Muscle of back (tissue), 11 donors: ENCODE measurements around the gene MROH7. TPM values are rescaled to one million over a fixed set of nuclear protein-coding genes. Genes with fewer than 3 reads are reported as not detected.

Experiments used
- DNase-seq, 3 donors: peaks; one replicate each; pipeline versions ENCODE4 v3.0.0 to v3.0.0-alpha.2; 2013
- polyA plus RNA-seq, 10 donors: library from polyadenylated mRNA; unstranded; fragments of 120-200 nt; gene quantifications; one replicate each; pipeline ENCODE4 v1.2.1, GENCODE V29; 2013; ENCODE audit not compliant: insufficient read length in 10 of 10

Gene MROH7
- polyA plus RNA-seq, 10 donors, result 1.3 to 8.5 (median 3.2) TPM

DNA sequence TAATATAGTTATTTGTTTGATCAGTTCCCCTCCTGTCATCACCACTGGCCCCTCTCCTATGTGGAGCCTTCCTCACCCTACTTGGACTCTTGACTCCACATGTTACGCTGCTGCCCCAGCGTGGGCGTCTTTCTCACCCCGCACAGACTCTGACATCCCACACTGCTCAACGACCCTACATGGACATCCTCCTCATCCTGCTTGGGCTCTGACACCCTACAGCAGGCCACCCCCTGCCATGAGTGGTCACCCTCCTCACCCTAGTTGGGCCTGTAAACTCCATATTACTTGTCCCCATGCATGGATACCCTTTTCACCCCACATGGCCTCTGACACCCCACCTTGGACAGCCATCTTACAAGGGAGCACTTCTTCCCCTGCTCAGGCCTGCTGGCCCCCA, 95.1 kb downstream of the MROH7 start:
- DNase-seq, result no peak

DNA sequence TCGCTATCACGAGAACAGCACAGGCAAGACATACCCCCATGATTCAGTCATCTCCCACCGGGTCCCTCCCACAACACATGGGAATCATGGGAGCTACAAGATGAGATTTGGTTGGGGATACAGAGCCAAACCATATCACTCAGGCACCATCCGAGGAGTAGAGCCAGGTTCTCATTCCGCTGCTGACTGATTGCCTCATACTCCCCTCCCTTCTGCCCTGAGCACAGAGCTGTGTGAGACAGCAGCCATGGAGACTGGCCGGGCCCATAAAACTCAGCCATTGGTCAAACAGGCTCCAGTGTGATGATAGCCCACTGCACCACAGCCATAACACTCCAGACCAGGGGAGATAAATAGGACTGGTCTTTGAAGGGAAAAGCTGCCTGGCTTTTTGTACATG, 96.7 kb downstream of the MROH7 start:
- DNase-seq, result no peak

DNA sequence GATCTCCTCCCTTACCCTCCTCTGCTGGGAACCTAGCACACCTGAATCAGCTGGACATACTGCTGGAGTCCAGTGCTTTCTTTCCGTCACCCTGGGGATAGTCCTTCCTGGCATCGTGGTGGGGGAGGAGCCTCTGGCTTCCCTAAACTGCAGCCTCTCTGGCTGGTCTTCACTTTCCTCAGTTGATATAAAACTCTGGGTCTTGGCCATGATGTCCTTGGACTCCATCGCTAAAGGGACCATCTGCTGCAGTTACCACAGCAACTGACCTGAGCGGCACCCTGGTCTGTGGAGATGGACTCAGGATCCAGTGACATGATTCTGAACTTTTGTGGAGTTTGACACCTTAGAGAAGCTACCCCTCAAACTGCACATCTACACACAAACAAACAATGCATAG, 99.9 kb downstream of the MROH7 start:
- DNase-seq, result no peak

DNA sequence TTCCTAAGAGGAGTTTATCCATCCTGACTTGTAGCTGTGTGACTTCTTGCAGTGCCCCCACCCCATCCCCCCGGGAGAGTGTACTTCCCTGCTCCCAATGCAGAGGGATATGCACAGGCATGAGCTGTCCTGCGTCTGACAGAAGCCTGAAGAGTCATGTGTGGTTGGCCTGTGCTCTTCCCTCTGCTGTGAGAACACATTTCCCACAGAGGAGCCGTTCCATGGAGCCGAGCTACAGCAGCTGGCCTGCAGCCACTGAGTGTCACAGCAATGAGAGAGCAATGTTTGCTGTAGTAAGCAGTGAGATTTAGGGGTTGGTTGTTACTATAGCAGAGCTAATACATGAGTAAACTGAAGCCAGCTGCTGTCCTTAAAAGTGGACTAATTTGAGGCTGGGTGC, 100.7 kb downstream of the MROH7 start:
- peak; percentile 0 to 44 (median 17) for DNase-seq

DNA sequence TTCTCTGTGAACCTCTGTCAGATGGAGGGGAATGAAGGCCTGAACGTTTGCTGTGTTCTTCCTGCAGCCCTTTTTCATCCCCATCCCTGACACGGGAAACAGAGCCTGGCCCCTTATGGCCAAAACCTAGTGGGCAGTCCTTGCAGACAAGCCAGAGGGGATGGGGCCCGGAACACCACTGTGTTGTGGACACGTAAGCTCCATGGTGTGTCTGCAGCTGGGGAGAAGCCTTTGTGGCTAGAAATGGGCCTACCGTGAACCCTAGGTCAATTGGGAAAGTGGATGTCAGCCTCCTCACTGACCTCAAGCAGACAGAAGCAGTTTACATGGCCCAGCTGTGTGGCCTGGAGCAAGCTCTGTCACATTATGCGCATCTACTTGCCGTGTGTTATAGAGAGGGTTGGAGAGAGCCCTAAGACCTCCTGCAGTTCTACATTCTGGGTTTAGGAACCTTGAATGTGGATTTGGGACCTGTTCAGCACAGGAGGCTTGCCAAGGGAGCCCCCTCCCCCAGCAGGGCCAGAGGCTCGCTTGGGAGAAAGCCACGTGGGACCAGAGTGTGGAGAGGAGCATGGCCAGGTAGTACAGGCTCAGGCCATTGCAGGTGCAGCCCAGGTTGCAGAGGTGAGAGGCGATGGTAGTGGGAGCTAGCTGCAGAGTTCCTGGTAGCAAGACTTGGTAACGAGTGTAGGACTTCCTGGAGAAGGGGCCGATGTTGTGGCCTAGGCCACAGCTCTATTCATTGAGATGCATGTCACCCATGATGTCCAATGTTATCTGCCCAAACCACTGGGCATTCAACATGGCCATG, 102.0 kb downstream of the MROH7 start:
- no peak for DNase-seq

- DNase-seq, result no peak
Measured at GRCh38 chr1:54744696-54745095, 103.1 kb downstream of the MROH7 start.

GRCh38 chr1:54745274-54745673, 103.7 kb downstream of the MROH7 start:
- no peak for DNase-seq

- DNase-seq, result no peak
Measured at GRCh38 chr1:54745864-54746263, 104.3 kb downstream of the MROH7 start.

DNA sequence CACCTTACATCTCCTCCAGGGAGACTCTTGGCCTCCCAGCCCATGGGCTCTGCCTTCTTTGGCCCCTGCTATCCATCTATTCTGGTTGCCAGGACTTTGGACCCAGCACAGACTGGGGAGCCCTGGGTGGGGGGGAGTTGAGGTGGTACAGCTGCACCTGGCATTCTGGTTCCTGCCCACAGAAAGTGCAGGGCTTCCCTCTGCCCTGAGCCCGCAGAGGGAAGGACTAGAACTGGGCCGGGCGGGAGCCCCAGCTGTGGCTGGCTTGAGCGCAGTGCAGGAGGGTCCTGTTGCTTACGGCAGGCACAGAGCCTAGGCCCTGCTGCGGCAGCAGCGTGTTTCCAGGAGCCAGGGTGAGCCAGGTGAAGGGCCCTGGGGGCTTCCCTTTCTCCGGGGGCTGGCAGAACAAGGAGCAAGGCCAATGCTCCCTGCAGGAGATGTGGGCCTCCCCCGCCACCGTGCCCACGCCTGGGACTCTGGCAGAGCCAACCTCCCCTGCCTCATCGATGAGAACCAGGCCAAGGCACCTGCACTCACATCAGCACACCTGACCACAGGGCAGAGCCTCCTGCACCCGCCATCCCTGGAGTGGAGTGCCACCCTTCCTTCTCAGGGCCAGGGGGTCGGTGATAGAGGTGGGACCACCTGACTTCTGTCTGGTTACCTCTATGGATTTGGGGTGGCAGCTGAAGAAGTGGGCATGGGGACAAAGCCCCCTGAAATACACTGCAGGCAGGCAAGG, 106.7 kb downstream of the MROH7 start:
- DNase-seq, result no peak

GRCh38 chr1:54750596-54750995, 109.0 kb downstream of the MROH7 start:
- DNase-seq, result no peak

DNA sequence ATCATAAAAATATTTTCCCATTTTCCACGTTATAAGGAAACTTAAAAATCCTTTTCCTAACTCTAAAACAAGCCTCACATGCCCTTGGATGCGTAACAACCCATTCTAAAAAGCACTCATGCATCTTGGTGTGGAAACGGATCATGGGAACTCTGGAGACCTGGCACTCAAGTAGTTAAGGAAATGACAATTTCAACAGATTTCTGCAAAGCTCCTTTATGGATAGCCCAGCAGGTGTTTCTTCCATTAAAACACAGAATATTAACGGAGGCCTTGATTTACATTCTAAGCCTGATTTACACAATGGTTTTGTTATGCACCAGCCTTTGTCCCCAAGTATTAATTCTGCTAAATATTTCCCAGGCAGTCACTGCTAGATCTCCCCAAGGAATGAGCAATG, 109.8 kb downstream of the MROH7 start:
- no peak for DNase-seq

DNA sequence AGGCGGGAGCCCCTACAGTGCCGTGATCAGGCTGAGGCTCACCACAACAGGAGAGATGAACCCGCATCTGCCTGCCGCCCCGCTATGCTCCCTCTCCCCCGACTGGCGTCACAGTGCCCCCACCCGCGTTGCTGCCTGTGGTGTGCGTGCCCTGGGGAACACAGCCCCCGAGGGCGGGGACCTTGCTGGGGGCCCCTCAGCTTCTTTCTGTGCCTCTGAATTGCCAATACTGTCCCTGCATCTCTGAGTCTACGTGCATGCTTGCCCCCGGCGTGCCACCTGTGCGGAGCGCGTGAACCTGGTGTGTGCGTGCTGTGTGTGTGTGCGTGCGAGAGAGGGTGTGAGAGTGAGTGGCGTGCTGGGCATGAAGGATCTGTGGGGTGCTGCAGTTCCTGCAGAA, 112.5 kb downstream of the MROH7 start:
- no peak for DNase-seq

DNA sequence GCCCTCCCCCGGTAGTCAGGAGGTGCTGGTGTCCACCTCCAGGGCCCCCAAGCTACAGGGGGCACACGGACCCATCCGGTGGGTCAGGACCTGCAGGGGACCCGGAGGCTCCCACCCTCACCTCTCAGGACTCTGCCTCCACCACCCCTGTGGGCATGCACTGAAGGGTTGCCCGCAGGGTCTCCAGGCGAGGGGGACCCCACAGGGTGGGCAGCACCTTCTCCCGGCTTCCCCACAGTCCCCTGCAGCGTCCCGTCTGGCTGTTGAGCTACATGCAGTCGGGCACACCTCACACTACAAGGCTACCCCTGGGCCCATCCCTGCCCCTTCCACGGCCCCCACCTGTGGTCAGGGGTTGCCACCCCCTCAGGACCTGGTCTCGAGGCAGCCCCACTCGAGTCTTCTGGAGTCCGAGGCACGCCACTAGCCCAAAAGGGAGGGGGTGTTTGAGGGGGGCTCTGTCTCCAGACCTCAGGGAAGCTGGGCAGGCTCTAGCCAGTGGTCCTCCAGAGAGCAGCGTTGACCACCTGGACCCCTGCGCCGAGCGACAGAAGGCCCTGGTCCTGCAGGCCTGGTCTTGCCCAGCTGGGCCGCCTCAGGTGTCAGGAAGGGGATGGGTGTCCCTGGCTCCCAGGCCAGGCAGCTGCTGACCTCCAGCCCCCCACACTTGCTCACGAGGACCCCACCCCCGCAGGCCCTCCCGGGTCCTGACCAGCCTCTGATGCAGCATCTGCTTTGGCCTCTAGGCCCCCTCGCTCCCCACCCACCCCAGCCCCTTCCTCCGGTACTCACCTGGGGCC, 113.1 kb downstream of the MROH7 start:
- no peak for DNase-seq

DNA sequence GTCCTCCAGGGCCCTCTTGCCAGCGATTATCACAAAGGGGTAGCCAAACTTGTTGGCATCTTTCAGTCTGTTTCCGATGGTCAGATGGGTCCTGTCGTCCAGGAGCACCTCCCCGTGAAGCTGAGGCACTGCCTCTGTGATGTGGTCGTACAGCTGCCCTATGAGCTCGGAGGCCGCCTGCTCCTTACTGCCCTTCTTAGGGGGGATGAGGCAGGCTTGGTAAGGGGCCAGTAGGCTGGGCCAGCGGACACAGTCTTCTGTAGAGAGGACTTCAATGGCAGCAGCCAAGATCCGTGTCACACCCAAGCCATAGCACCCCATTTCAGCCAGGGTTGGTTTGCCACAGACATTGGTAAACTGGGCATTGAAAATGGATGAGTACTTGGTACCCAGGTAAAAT, 116.2 kb downstream of the MROH7 start:
- no peak for DNase-seq

- DNase-seq, result no peak
Measured at GRCh38 chr1:54758678-54759348, 117.2 kb downstream of the MROH7 start.

Other genes starting within 250 kb of the MROH7 start
- 10 to 100 TPM; 44.8 to 68.1 (median 51.2) TPM for gene SSBP3, start 235.4 kb upstream of the MROH7 start, polyA plus RNA-seq
- gene ACOT11, start 93.6 kb upstream of the MROH7 start, polyA plus RNA-seq, result 10 to 100 TPM in 1 of 10 donors, 1 to 10 TPM in 9; 2.6 to 10.0 (median 5.3) TPM
- 1 to 10 TPM in 1 of 10 donors, under 1 TPM in 8, not detected in 1; 0.19 to 1.4 (median 0.36) TPM for gene FAM151A, start 18.3 kb upstream of the MROH7 start, polyA plus RNA-seq
- gene TTC4, start 74.1 kb downstream of the MROH7 start, polyA plus RNA-seq, result 10 to 100 TPM; 20.9 to 32.2 (median 26.1) TPM
- 1 to 10 TPM; 3.6 to 5.3 (median 4.4) TPM for gene PARS2, start 122.7 kb downstream of the MROH7 start, polyA plus RNA-seq
- 1 to 10 TPM in 2 of 10 donors, under 1 TPM in 5, not detected in 3; 0.06 to 1.7 (median 0.23) TPM for gene TTC22, start 159.5 kb downstream of the MROH7 start, polyA plus RNA-seq
- gene DHCR24, start 245.4 kb downstream of the MROH7 start, polyA plus RNA-seq, result 10 to 100 TPM; 16.4 to 47.8 (median 23.9) TPM